Uterus (tissue), 4 donors: ENCODE data around the gene HSD17B8. TPM values are rescaled to one million over a fixed set of nuclear protein-coding genes. Genes with fewer than 3 reads are reported as not detected.

Experiments
- DNase-seq, 2 donors: peaks; one replicate each; pipeline ENCODE4 v3.0.0-alpha.2; 2019 to 2020
- H3K27ac ChIP-seq, 2 donors: fragments of 200-600 bp; sonication (generic); 1 replicate in 1 of 2; 2 replicates in 1 of 2; pipeline ENCODE4 v1.5.1; 2016 to 2018
- H3K27me3 ChIP-seq, 2 donors: fragments of 200-600 bp; sonication (generic); one replicate each; pipeline ENCODE4 v1.5.1; 2018 to 2019; ENCODE audit warnings: control low read depth in 1 of 2
- H3K36me3 ChIP-seq, 2 donors: fragments of 200-600 bp; sonication (generic); one replicate each; pipeline ENCODE4 v1.5.1; 2019; ENCODE audit warnings: control low read depth in 1 of 2
- H3K4me1 ChIP-seq, 2 donors: fragments of 200-600 bp; sonication (generic); one replicate each; pipeline ENCODE4 v1.5.1; 2018 to 2019; ENCODE audit warnings: control low read depth in 1 of 2
- H3K4me3 ChIP-seq, 2 donors: fragments of 200-600 bp; sonication (generic); 1 replicate in 1 of 2; 2 replicates in 1 of 2; pipeline ENCODE4 v1.5.1; 2018 to 2019; ENCODE audit warnings: mild to moderate bottlenecking in 1 of 2
- H3K9me3 ChIP-seq, 2 donors: fragments of 200-600 bp; sonication (generic); one replicate each; pipeline ENCODE4 v1.5.1; 2019; ENCODE audit warnings: control low read depth in 1 of 2
- POLR2A ChIP-seq, 2 donors: fragments of 450-650 bp; IDR thresholded peaks; one replicate each; pipeline ENCODE4 v1.6.1; 2016; ENCODE audit warnings: antibody characterized with exemption in 2 of 2, mild to moderate bottlenecking in 1 of 2, moderate library complexity in 1 of 2
- intact Hi-C: fragments of 100-400 bp; cut with DNase I; formaldehyde crosslinking; loops from one replicate; pipeline ENCODE4 v1.15.1; 2023; ENCODE audit warnings: low total_unique reads
- total RNA-seq, 4 donors: library from RNA; depleted of rRNA in 3 of 4; stranded (reverse); fragments of >200 nt in 3 of 4; gene quantifications; one replicate each; pipeline versions ENCODE4 v1.1.0 to v1.2.4, GENCODE V29; 2014 to 2023
- TF ChIP-seq, protein P1 (sequence below), 4 experiments: fragments of 200-600 bp in 2 of 4; fragments of 450-650 bp in 2 of 4; sonication (generic) in 2 of 4; IDR thresholded peaks; one replicate each; pipeline ENCODE4 v1.5.1; 2016 to 2019; ENCODE audit warnings: antibody characterized with exemption in 4 of 4, mild to moderate bottlenecking in 2 of 4, moderate library complexity in 1 of 4
- donor health status: DM: yes; HTN: yes; CAD: no.

The HSD17B8 gene
- total RNA-seq, 4 donors from 2014 or later, result 2.6 to 11.3 (median 5.8) TPM; not detected in 1

DNA sequence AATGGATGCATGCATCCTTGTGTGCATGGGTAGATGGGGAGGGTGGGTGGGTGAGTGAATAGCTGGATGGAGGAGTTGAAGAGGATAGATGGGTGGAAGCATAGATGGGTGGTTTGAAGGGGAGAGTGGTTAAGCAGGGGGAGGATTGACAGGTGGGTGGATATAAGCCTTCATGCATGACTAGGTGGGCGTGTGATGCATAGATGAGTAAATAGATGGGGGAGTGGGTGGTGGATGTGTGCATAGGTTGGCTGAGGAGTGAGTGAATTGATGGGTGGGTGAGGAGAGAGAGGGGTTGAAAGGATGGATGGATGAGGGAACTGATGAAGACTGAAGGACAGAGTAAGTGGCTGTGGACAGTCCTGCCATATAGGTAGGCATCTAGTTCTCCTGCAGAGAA lies 16.6 kb upstream of the HSD17B8 start:
- no peak overlapping the region for H3K4me3 ChIP-seq
- H3K27me3 ChIP-seq, result peaks cover 0 to 8% of the 10 kb centered on the region in 2 donors
- peaks cover 0 to 9% of the 10 kb centered on the region in 2 donors for H3K4me1 ChIP-seq
- intact Hi-C loops, result no loop called here
- H3K36me3 ChIP-seq, result no peaks in the 10 kb centered on the region
- TF ChIP-seq, protein P1, sequence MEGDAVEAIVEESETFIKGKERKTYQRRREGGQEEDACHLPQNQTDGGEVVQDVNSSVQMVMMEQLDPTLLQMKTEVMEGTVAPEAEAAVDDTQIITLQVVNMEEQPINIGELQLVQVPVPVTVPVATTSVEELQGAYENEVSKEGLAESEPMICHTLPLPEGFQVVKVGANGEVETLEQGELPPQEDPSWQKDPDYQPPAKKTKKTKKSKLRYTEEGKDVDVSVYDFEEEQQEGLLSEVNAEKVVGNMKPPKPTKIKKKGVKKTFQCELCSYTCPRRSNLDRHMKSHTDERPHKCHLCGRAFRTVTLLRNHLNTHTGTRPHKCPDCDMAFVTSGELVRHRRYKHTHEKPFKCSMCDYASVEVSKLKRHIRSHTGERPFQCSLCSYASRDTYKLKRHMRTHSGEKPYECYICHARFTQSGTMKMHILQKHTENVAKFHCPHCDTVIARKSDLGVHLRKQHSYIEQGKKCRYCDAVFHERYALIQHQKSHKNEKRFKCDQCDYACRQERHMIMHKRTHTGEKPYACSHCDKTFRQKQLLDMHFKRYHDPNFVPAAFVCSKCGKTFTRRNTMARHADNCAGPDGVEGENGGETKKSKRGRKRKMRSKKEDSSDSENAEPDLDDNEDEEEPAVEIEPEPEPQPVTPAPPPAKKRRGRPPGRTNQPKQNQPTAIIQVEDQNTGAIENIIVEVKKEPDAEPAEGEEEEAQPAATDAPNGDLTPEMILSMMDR (IDR thresholded peaks at IDR 0.05), result no peak
- TF ChIP-seq POLR2A (IDR thresholded peaks at IDR 0.05), result no peak
- no peak for DNase-seq
- no peaks in the 10 kb centered on the region for H3K9me3 ChIP-seq
- no peak overlapping the region for H3K27ac ChIP-seq

GRCh38 chr6:33189164-33189563 lies 15.3 kb upstream of the HSD17B8 start:
- DNase-seq, result no peak
- Histone ChIP-seq H3K4me1 (peaks cover 0 to 11% of the 10 kb centered on the region in 2 donors), H3K27ac (no peak overlapping the region), H3K9me3 (no peaks in the 10 kb centered on the region), H3K4me3 (no peak overlapping the region), H3K27me3 (peaks cover 0 to 8% of the 10 kb centered on the region in 2 donors), H3K36me3 (no peaks in the 10 kb centered on the region)
- intact Hi-C loops, result no loop called here
- TF ChIP-seq, protein P1 (IDR thresholded peaks at IDR 0.05), result no peak
- TF ChIP-seq POLR2A (IDR thresholded peaks at IDR 0.05), result no peak

GRCh38 chr6:33189625-33190448 lies 14.6 kb upstream of the HSD17B8 start:
- H3K27ac ChIP-seq, result no peak overlapping the region
- H3K36me3 ChIP-seq, result no peaks in the 10 kb centered on the region
- peaks cover 0 to 8% of the 10 kb centered on the region in 2 donors for H3K27me3 ChIP-seq
- intact Hi-C loops, result no loop called here
- DNase-seq, result no peak
- no peak overlapping the region for H3K4me3 ChIP-seq
- no peaks in the 10 kb centered on the region for H3K9me3 ChIP-seq
- H3K4me1 ChIP-seq, result peaks cover 0 to 11% of the 10 kb centered on the region in 2 donors
- no peak for TF ChIP-seq POLR2A (IDR thresholded peaks at IDR 0.05)
- TF ChIP-seq, protein P1 (IDR thresholded peaks at IDR 0.05), result no peak

- intact Hi-C loops, result no loop called here
- Histone ChIP-seq H3K27ac (no peak overlapping the region), H3K9me3 (no peaks in the 10 kb centered on the region), H3K27me3 (peaks cover 0 to 8% of the 10 kb centered on the region in 2 donors), H3K4me3 (no peak overlapping the region), H3K36me3 (no peaks in the 10 kb centered on the region), H3K4me1 (peaks cover 0 to 11% of the 10 kb centered on the region in 2 donors)
- no peak for TF ChIP-seq POLR2A (IDR thresholded peaks at IDR 0.05)
- TF ChIP-seq, protein P1 (IDR thresholded peaks at IDR 0.05), result no peak
- DNase-seq, result no peak
Measured at GRCh38 chr6:33190504-33191107, 13.8 kb upstream of the HSD17B8 start.
